Liver (tissue), 9 donors: ENCODE data around the gene ICAM4. TPM values are rescaled to one million over a fixed set of nuclear protein-coding genes. Genes with fewer than 3 reads are reported as not detected.
"Not testable (repeated sequence)": the region's sequence is repeated elsewhere in the genome, so short reads cannot be mapped to it uniquely, and the experiment has no call there.

ENCODE experiments used
- DNase-seq: peaks from one replicate; pipeline ENCODE4 v3.0.0-alpha.2; 2017; ENCODE audit warnings: low spot score
- H3K27ac ChIP-seq, 2 donors: one replicate each; pipeline ENCODE4 v1.7.0; 2013; ENCODE audit warnings: inconsistent platforms in 2 of 2, low read length in 2 of 2, control low read depth in 1 of 2, low read depth in 1 of 2, mild to moderate bottlenecking in 1 of 2
- H3K27me3 ChIP-seq, 4 donors: one replicate each; pipeline versions ENCODE4 v1.6.1 to v1.7.0; 2013; ENCODE audit warnings: low read length in 3 of 4, inconsistent platforms in 1 of 4, mild to moderate bottlenecking in 1 of 4, moderate library complexity in 1 of 4; ENCODE audit not compliant: control insufficient read depth in 4 of 4, insufficient read depth in 4 of 4
- H3K36me3 ChIP-seq, 4 donors: one replicate each; pipeline versions ENCODE4 v1.6.1 to v1.7.0; 2013; ENCODE audit warnings: low read length in 3 of 4, mild to moderate bottlenecking in 3 of 4, low read depth in 1 of 4, moderate library complexity in 1 of 4; ENCODE audit not compliant: control insufficient read depth in 4 of 4, insufficient read depth in 3 of 4
- H3K4me1 ChIP-seq, 4 donors: one replicate each; pipeline versions ENCODE4 v1.6.1 to v1.7.0; 2013; ENCODE audit warnings: low read length in 3 of 4, mild to moderate bottlenecking in 3 of 4, moderate library complexity in 1 of 4; ENCODE audit not compliant: control insufficient read depth in 4 of 4, insufficient read depth in 4 of 4
- H3K4me3 ChIP-seq, 3 donors: one replicate each; pipeline versions ENCODE4 v1.6.1 to v1.7.0; 2013; ENCODE audit warnings: low read length in 3 of 3, control low read depth in 1 of 3, low read depth in 1 of 3, mild to moderate bottlenecking in 1 of 3
- H3K9ac ChIP-seq, 2 donors: one replicate each; pipeline ENCODE4 v1.7.0; 2013; ENCODE audit warnings: low read length in 2 of 2, mild to moderate bottlenecking in 2 of 2, moderate library complexity in 2 of 2, control low read depth in 1 of 2, low read depth in 1 of 2
- H3K9me3 ChIP-seq, 4 donors: one replicate each; pipeline versions ENCODE4 v1.6.1 to v1.7.0; 2013; ENCODE audit warnings: low read length in 3 of 4; ENCODE audit not compliant: control insufficient read depth in 4 of 4
- ATF3 ChIP-seq: IDR thresholded peaks from 2 replicates; pipeline ENCODE4 v1.6.1; 2016; ENCODE audit warnings: antibody characterized with exemption
- CTCF ChIP-seq: fragments of 150-350 bp; IDR thresholded peaks from 2 replicates; pipeline ENCODE4 v1.5.1; 2017; ENCODE audit warnings: improper control_type of control experiment, low read depth, low read length; ENCODE audit not compliant: missing input control
- EGR1 ChIP-seq, 2 donors: IDR thresholded peaks; 2 replicates each; pipeline ENCODE4 v1.6.1; 2016 to 2018; ENCODE audit warnings: antibody characterized with exemption in 2 of 2, low read depth in 2 of 2
- FOXA1 ChIP-seq: IDR thresholded peaks from 2 replicates; pipeline ENCODE4 v1.6.1; 2016; ENCODE audit warnings: antibody characterized with exemption
- FOXA2 ChIP-seq: IDR thresholded peaks from 2 replicates; pipeline ENCODE4 v1.6.1; 2016; ENCODE audit warnings: antibody characterized with exemption
- GABPA ChIP-seq, 2 donors: IDR thresholded peaks in 1 of 2; conservative IDR thresholded peaks in 1 of 2; 2 replicates each; pipeline ENCODE4 v1.6.1; 2016; ENCODE audit warnings: antibody characterized with exemption in 2 of 2, mild to moderate bottlenecking in 1 of 2, moderate library complexity in 1 of 2
- HNF4A ChIP-seq, 2 donors: conservative IDR thresholded peaks; 2 replicates each; pipeline ENCODE4 v1.6.1; 2016; ENCODE audit warnings: antibody characterized with exemption in 2 of 2, mild to moderate bottlenecking in 2 of 2
- HNF4G ChIP-seq: IDR thresholded peaks from 2 replicates; pipeline ENCODE4 v1.6.1; 2016; ENCODE audit warnings: antibody characterized with exemption
- JUND ChIP-seq, 2 donors: IDR thresholded peaks; 2 replicates each; pipeline ENCODE4 v1.6.1; 2016; ENCODE audit warnings: antibody characterized with exemption in 2 of 2
- MAX ChIP-seq: IDR thresholded peaks from 2 replicates; pipeline ENCODE4 v1.6.1; 2016; ENCODE audit warnings: antibody characterized with exemption
- NR2F2 ChIP-seq: IDR thresholded peaks from 2 replicates; pipeline ENCODE4 v1.6.1; 2016; ENCODE audit warnings: antibody characterized with exemption
- RAD21 ChIP-seq, 2 donors: IDR thresholded peaks; 2 replicates each; pipeline ENCODE4 v1.6.1; 2016; ENCODE audit warnings: antibody characterized with exemption in 2 of 2, mild to moderate bottlenecking in 2 of 2
- REST ChIP-seq: IDR thresholded peaks from 2 replicates; pipeline ENCODE4 v1.6.1; 2016; ENCODE audit warnings: antibody characterized with exemption, mild to moderate bottlenecking
- RXRA ChIP-seq, 2 donors: IDR thresholded peaks; 2 replicates each; pipeline ENCODE4 v1.6.1; 2017 to 2018; ENCODE audit warnings: antibody characterized with exemption in 2 of 2, mild to moderate bottlenecking in 1 of 2
- SP1 ChIP-seq: IDR thresholded peaks from 2 replicates; pipeline ENCODE4 v1.6.1; 2018; ENCODE audit warnings: antibody characterized with exemption, mild to moderate bottlenecking
- TAF1 ChIP-seq: conservative IDR thresholded peaks from 2 replicates; pipeline ENCODE4 v1.6.1; 2016; ENCODE audit warnings: antibody characterized with exemption, mild to moderate bottlenecking
- YY1 ChIP-seq: IDR thresholded peaks from 2 replicates; pipeline ENCODE4 v1.6.1; 2016; ENCODE audit warnings: antibody characterized with exemption, mild to moderate bottlenecking
- ZBTB33 ChIP-seq: IDR thresholded peaks from 2 replicates; pipeline ENCODE4 v1.6.1; 2016; ENCODE audit warnings: antibody characterized with exemption
- WGBS: extraction: QIAGEN DNeasy Blood & Tissue Kit; methylation state at CpG from one replicate; pipeline ENCODE4 v1.1.7; 2013; 5-methylcytosine and 5-hydroxymethylcytosine counted together
- polyA plus RNA-seq, 2 donors: library from polyadenylated mRNA; stranded (reverse) in 1 of 2; unstranded in 1 of 2; fragments of 200-250 nt in 1 of 2; fragments of >200 nt in 1 of 2; fragmentation: Nextera tagmentation in 1 of 2; extraction: Ambion mirVana in 1 of 2; gene quantifications; one replicate each; pipeline versions ENCODE4 v1.2.1 to v1.2.3, GENCODE V29; 2013 to 2015
- total RNA-seq, 2 donors: library from RNA; depleted of rRNA; stranded (reverse); fragments of >200 nt; gene quantifications; one replicate each; pipeline ENCODE4 v1.2.3, GENCODE V29; 2014
- donor health status: healthy.
- donor health status: healthy.
- donor health status: healthy.
- donor health status: healthy.
- donor health status: healthy.

ICAM4 gene
- total and polyA plus RNA-seq, 4 donors: 0.05 to 74.1 (median 0.33) TPM; not detected in 1

GRCh38 chr19:10238172-10238783 lies 48.5 kb upstream of the ICAM4 start:
- H3K9ac ChIP-seq: no peak overlapping the region
- TF ChIP-seq FOXA2 (peak; percentile 41), GABPA (IDR thresholded peaks at IDR 0.05 in 1 of 2, conservative IDR thresholded peaks at IDR 0.05 in 1 of 2) (peak in 1 of 2 donors; percentile 27), HNF4A (conservative IDR thresholded peaks at IDR 0.05) (peak; percentile 19 to 44), RXRA (IDR thresholded peaks at IDR 0.05) (peak; percentile 14 to 74), JUND (IDR thresholded peaks at IDR 0.05) (no peak), CTCF (no peak), TAF1 (no peak), REST (peak; percentile 36), RAD21 (IDR thresholded peaks at IDR 0.05) (no peak), HNF4G (no peak), YY1 (peak; percentile 56), ZBTB33 (no peak), EGR1 (IDR thresholded peaks at IDR 0.05; ENCODE audit: low read depth in 2 of 2) (no peak), MAX (no peak), FOXA1 (no peak), SP1 (peak; percentile 51), ATF3 (no peak), NR2F2 (no peak)
- peaks cover 4 to 25% (median 13%) of the 10 kb centered on the region in 4 donors for H3K4me1 ChIP-seq
- no peaks in the 10 kb centered on the region for H3K27me3 ChIP-seq
- no peak for DNase-seq
- WGBS: 45% methylated on average over 12 of the region's 12 CpGs
- H3K9me3 ChIP-seq: no peaks in the 10 kb centered on the region
- no peaks in the 10 kb centered on the region for H3K36me3 ChIP-seq
- H3K4me3 ChIP-seq: no peak overlapping the region
- H3K27ac ChIP-seq: peak overlapping the region; percentile 66 to 85

- not testable (repeated sequence) for H3K27ac ChIP-seq, H3K9ac ChIP-seq, DNase-seq, H3K36me3 ChIP-seq, H3K9me3 ChIP-seq, H3K4me3 ChIP-seq, H3K27me3 ChIP-seq
- 94% methylated on average over 11 of the region's 11 CpGs for WGBS
- peaks cover 8 to 20% (median 13%) of the 10 kb centered on the region in 4 donors for H3K4me1 ChIP-seq
Observed at GRCh38 chr19:10241826-10242449, 44.8 kb upstream of the ICAM4 start.
